ENCODE measurements around the gene TEFM.

The TEFM gene

DNA sequence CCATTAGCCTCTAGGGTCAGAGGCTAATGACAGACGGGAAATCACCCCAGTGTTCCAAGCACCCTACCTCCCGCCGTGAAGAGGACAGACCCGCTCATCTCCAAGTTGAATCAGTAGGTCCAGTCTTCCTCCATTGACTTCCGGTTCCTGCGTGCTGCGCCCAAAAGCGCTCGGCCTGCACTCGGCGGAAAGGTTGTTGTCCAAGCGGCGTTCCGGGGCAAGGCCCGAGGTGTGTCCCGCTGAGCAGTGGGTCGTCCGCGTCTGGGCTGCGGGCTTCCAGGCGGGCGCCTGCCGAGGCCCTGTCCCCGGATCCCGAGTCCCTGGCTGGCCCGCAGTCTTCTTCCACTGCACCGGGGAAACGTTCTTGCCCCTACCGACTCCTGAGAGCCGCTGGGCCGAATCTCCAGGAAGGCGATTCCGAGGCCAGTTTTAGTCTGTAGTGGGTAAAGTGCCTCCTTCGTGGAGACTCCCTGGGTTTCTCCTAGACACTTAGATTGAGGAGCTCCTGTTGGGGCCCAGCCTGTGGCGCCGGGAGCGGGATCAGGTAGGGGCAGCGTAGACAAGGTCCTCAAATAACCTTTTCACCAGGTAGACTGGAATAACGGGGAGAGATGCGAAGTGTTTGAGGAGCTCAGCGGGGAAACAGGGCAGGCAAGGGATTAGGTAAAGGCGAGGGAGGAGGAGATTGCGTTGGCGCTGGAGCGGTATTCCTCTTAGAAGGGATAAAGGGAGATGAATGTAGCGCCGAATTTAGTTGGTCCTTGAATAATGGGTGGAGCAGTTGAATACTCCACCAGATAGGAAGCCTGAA, at the start of gene TEFM:
TEFM (minus strand) TSS at position 138 of the 811 bp plus-strand sequence; CDS start at position 98, 40 bp downstream.
- in situ Hi-C loops (cut with HindIII; ENCODE audit: low sequenced_read_pairs): no loop called here
- peak; percentile 80 for DNase-seq (ENCODE audit: low read depth)
- H3K4me3 ChIP-seq (ENCODE audit: low read depth, low read length): peak within 1 kb of the TSS; percentile 92
- TF ChIP-seq, protein P1, sequence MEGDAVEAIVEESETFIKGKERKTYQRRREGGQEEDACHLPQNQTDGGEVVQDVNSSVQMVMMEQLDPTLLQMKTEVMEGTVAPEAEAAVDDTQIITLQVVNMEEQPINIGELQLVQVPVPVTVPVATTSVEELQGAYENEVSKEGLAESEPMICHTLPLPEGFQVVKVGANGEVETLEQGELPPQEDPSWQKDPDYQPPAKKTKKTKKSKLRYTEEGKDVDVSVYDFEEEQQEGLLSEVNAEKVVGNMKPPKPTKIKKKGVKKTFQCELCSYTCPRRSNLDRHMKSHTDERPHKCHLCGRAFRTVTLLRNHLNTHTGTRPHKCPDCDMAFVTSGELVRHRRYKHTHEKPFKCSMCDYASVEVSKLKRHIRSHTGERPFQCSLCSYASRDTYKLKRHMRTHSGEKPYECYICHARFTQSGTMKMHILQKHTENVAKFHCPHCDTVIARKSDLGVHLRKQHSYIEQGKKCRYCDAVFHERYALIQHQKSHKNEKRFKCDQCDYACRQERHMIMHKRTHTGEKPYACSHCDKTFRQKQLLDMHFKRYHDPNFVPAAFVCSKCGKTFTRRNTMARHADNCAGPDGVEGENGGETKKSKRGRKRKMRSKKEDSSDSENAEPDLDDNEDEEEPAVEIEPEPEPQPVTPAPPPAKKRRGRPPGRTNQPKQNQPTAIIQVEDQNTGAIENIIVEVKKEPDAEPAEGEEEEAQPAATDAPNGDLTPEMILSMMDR (IDR thresholded peaks at IDR 0.05; ENCODE audit: low read depth, low read length, missing control alignments): no peak

DNA sequence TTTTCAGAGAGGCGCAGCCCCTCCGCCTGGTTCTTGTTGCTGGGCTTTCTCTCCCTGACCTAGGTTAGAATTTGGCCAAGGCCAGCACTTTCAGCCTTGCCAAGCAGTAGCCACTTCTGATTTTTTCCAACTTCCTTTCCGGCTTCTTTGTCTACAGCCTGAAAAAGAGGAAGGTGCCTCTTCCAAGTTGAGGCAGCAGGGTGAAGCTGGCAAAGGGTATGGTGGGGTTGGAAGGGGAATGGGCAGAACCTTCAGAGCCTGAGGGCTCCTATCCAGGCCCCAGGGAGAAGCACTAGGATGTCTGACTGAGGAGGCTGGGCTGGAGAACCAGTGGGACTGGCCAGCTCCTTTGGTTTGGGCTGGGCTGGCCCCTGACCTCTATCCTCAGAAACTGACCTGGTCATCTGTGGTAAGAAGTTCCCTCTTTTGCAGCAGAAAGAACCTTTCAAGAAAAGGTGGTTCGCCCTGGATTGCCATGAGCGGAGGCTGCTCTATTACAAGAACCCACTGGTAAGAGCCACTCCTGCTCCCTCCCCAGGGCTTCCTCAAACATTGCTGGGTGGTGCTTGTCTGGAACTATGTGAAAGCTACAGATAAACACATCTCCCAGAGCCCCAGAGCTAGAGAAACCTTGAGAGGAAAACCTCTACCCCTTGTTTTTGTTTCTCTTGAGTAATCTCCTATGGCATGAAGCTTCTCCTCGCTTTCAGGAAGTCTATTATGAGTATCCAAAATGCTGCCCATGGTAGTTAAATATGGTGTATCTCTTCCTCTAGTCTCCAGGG, 48.2 kb upstream of the TEFM start:
- H3K4me3 ChIP-seq (ENCODE audit: low read depth, low read length): no peak overlapping the region
- DNase-seq (ENCODE audit: low read depth): no peak
- TF ChIP-seq, protein P1 (IDR thresholded peaks at IDR 0.05; ENCODE audit: low read depth, low read length, missing control alignments): no peak
- in situ Hi-C loops (cut with HindIII; ENCODE audit: low sequenced_read_pairs): no loop called here

- H3K4me3 ChIP-seq (ENCODE audit: low read depth, low read length): no peak overlapping the region
- in situ Hi-C loops (cut with HindIII; ENCODE audit: low sequenced_read_pairs): no loop called here
- TF ChIP-seq, protein P1 (IDR thresholded peaks at IDR 0.05; ENCODE audit: low read depth, low read length, missing control alignments): no peak
- DNase-seq (ENCODE audit: low read depth): no peak
Observed at GRCh38 chr17:30952638-30953393, 46.8 kb upstream of the TEFM start.

GRCh38 chr17:30950669-30951399, 44.8 kb upstream of the TEFM start:
- peak; percentile 12 for DNase-seq (ENCODE audit: low read depth)
- in situ Hi-C loops (cut with HindIII; ENCODE audit: low sequenced_read_pairs): no loop called here
- TF ChIP-seq, protein P1 (IDR thresholded peaks at IDR 0.05; ENCODE audit: low read depth, low read length, missing control alignments): no peak
- no peak overlapping the region for H3K4me3 ChIP-seq (ENCODE audit: low read depth, low read length)

DNA sequence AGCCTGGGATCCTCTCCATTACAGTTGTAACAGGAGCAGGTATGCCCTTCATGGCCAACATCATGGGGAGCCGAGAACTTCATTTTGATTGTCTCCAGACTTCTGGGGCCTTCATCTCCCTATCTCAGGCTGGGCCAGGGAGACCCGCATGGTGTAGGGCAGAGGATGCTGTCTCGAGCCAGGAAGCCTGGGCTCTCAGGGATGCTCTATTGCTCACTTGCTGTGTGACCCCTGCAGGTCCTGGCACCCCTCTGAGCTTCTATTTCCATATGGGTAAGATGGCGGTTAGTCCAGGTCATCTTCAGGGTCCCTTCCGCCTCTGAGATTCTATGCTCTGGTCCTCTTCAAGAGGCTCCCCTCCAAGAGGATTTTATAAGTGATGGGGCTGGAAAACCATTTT, 44.2 kb upstream of the TEFM start:
- in situ Hi-C loops (cut with HindIII; ENCODE audit: low sequenced_read_pairs): no loop called here
- TF ChIP-seq, protein P1 (IDR thresholded peaks at IDR 0.05; ENCODE audit: low read depth, low read length, missing control alignments): no peak
- no peak for DNase-seq (ENCODE audit: low read depth)
- no peak overlapping the region for H3K4me3 ChIP-seq (ENCODE audit: low read depth, low read length)
